PFSK-1 (cell line): Measurements from ENCODE around the gene MCUB.

Experiments
- FOXP2 ChIP-seq: optimal IDR thresholded peaks from 2 replicates; pipeline ENCODE3; 2011; ENCODE audit warnings: borderline replicate concordance, control low read depth, inconsistent platforms; ENCODE audit not compliant: insufficient read depth; ENCODE audit errors: extremely low read length, extremely low read depth
- POLR2AphosphoS5 ChIP-seq: IDR thresholded peaks from 2 replicates; pipeline ENCODE4 v1.6.1; 2012; ENCODE audit warnings: low read depth, mild to moderate bottlenecking, control low read depth, low read length, moderate library complexity
- SIN3A ChIP-seq: IDR thresholded peaks from 2 replicates; pipeline ENCODE4 v1.6.1; 2012; ENCODE audit warnings: mild to moderate bottlenecking, low read length, moderate library complexity, borderline replicate concordance; ENCODE audit not compliant: insufficient read depth
- TAF1 ChIP-seq: IDR thresholded peaks from 2 replicates; pipeline ENCODE4 v1.6.1; 2012; ENCODE audit warnings: low read length, control low read depth, borderline replicate concordance; ENCODE audit not compliant: insufficient read depth
- TF ChIP-seq, protein P1 (sequence below), 2 experiments: IDR thresholded peaks; 2 replicates each; pipeline versions ENCODE4 v1.6.1 to v1.8.0; 2011 to 2012; ENCODE audit warnings: low read depth in 2 of 2, low read length in 2 of 2, control low read depth in 1 of 2, inconsistent platforms in 1 of 2, mild to moderate bottlenecking in 1 of 2, moderate library complexity in 1 of 2; ENCODE audit not compliant: insufficient read depth in 1 of 2

The MCUB gene

DNA sequence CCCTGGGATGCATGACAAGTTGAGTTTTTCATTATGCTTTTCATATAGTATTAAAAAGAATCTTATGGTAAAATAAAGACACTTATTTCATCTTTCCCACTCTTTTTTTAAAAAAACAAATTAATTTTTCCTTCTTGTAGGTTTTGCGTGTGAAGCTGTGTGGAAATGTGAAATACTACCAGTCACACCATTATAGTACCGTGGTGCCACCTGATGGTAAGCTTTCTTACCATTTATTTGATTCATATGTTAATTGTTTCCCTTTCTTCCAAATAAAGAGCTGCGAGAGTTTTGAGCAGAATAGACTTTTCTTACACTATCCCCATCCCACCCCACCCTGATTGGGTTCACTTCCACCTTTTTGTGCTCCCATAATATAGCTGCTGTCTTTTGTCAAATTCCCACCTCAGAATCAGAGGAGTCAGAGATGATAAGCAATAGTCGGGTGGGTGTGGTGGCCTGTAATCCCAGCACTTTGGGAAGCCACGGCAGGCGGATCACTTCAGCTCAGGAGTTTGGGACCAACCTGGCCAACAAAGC, 98.9 kb downstream of the MCUB start:
- TF ChIP-seq SIN3A (no peak), FOXP2 (no peak), POLR2AphosphoS5 (no peak)
- TF ChIP-seq, protein P1, sequence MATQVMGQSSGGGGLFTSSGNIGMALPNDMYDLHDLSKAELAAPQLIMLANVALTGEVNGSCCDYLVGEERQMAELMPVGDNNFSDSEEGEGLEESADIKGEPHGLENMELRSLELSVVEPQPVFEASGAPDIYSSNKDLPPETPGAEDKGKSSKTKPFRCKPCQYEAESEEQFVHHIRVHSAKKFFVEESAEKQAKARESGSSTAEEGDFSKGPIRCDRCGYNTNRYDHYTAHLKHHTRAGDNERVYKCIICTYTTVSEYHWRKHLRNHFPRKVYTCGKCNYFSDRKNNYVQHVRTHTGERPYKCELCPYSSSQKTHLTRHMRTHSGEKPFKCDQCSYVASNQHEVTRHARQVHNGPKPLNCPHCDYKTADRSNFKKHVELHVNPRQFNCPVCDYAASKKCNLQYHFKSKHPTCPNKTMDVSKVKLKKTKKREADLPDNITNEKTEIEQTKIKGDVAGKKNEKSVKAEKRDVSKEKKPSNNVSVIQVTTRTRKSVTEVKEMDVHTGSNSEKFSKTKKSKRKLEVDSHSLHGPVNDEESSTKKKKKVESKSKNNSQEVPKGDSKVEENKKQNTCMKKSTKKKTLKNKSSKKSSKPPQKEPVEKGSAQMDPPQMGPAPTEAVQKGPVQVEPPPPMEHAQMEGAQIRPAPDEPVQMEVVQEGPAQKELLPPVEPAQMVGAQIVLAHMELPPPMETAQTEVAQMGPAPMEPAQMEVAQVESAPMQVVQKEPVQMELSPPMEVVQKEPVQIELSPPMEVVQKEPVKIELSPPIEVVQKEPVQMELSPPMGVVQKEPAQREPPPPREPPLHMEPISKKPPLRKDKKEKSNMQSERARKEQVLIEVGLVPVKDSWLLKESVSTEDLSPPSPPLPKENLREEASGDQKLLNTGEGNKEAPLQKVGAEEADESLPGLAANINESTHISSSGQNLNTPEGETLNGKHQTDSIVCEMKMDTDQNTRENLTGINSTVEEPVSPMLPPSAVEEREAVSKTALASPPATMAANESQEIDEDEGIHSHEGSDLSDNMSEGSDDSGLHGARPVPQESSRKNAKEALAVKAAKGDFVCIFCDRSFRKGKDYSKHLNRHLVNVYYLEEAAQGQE (IDR thresholded peaks at IDR 0.05; ENCODE audit: insufficient read depth in 1 of 2, low read depth in 2 of 2, low read length in 2 of 2): no peak

DNA sequence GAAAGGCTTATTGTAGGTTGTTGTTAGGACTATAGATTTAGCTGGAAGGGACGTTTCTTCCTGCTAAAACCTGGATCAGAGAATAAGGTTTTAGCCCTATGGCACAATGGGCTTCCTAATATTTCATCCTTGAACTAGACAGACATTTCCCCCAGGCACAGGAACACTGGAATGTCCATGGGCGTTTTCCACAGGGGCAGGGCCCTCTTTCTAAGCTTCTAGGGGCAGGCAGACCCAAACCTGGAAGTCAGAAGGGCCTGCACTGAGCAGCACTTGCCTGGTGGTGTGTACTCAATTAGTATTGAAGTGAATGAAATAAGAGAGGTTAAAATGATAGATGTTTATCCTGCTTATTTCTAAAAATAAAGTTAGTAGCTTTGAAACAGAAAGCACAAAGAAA, 102.1 kb downstream of the MCUB start:
- TF ChIP-seq TAF1 (no peak), POLR2AphosphoS5 (no peak), FOXP2 (no peak), SIN3A (no peak)
- TF ChIP-seq, protein P1 (IDR thresholded peaks at IDR 0.05; ENCODE audit: insufficient read depth in 1 of 2, low read depth in 2 of 2, low read length in 2 of 2): no peak

DNA sequence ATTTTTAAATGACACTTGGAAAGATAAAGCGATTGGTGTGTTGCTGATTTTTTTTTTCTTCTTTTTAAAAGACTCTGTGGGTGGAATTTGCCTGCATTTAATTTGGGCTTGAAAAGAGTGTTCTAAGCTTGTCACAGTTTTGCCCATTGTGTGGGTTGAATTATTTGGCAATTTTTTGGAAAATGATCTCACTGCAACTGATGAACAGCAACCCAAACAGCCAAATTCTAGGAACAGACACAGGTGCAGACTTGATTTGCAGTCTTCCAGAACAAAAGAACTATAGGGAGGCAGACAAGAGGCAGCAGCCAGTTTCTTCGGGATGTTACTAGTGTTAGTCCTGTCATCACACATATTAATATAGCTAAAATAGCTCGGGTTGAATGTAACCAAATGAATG, 102.7 kb downstream of the MCUB start:
- no peak for TF ChIP-seq TAF1
- no peak for TF ChIP-seq POLR2AphosphoS5
- no peak for TF ChIP-seq FOXP2
- TF ChIP-seq SIN3A: no peak
- TF ChIP-seq, protein P1 (IDR thresholded peaks at IDR 0.05; ENCODE audit: insufficient read depth in 1 of 2, low read depth in 2 of 2, low read length in 2 of 2): no peak

DNA sequence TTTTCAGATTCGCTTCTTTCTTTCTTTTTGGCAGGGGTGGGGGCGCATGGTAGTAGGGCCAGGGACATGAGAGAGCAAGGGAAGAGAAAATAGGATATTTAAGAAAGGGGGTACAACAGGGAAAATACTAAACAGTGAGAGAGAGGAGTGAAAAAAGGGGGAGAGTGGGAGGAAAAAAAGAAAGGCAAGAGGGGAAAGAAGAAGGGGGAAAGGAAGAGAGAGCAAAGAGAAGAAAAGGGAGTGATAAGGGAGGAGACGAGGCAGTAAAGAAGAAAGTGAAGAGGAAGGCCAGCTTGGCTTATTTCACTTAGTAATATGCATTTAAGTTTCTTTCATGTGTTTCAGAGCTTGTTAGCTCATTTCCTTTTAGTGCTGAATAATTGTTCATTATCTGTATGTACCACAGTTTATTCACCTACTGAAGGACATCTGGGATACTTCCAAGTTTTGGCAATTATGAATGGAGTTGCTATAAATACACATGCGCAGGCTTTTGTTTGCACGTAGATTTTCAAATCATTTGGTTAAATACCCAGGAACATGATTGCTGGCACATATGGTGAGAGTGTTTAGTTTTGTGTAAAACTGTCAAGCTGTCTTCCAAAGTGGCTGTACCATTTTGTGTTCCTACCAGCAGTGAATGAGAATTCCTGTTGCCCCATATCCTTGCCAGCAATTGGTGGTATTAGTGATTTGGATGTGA, 105.9 kb downstream of the MCUB start:
- TF ChIP-seq POLR2AphosphoS5 (no peak), SIN3A (no peak), TAF1 (no peak), FOXP2 (no peak)
- TF ChIP-seq, protein P1 (IDR thresholded peaks at IDR 0.05; ENCODE audit: insufficient read depth in 1 of 2, low read depth in 2 of 2, low read length in 2 of 2): no peak
